Measurements from ENCODE around the gene AGBL5.

The AGBL5 gene

GRCh38 chr2:27041752-27042151, 9.7 kb upstream of the AGBL5 start:
- DNase-seq, result no peak
- no peak for TF ChIP-seq CTCF (IDR thresholded peaks at IDR 0.05)
- no peak overlapping the region for H3K4me3 Mint-ChIP-seq

GRCh38 chr2:27042159-27042661, 9.3 kb upstream of the AGBL5 start:
- Mint-ChIP-seq H3K36me3 (ENCODE audit: low read depth) (peaks cover 18% of the 10 kb centered on the region), H3K27me3 (ENCODE audit: low read depth, poor library complexity) (no peaks in the 10 kb centered on the region), H3K4me1 (peaks cover 14% of the 10 kb centered on the region), H3K9me3 (no peaks in the 10 kb centered on the region), H3K4me3 (no peak overlapping the region), H3K27ac (peak overlapping the region; percentile 36)
- TF ChIP-seq CTCF (IDR thresholded peaks at IDR 0.05), result no peak
- no peak for DNase-seq

More at GRCh38 chr2:27041752-27042151, 9.7 kb upstream of the AGBL5 start:
- Mint-ChIP-seq H3K27me3 (ENCODE audit: low read depth, poor library complexity) (no peaks in the 10 kb centered on the region), H3K4me1 (peaks cover 14% of the 10 kb centered on the region), H3K36me3 (ENCODE audit: low read depth) (peaks cover 22% of the 10 kb centered on the region), H3K9me3 (no peaks in the 10 kb centered on the region), H3K27ac (no peak overlapping the region)

GRCh38 chr2:27042985-27043634, 8.4 kb upstream of the AGBL5 start:
- Mint-ChIP-seq H3K4me1 (peaks cover 18% of the 10 kb centered on the region), H3K27ac (no peak overlapping the region), H3K9me3 (peaks cover 4% of the 10 kb centered on the region), H3K36me3 (ENCODE audit: low read depth) (peaks cover 22% of the 10 kb centered on the region), H3K27me3 (ENCODE audit: low read depth, poor library complexity) (no peaks in the 10 kb centered on the region), H3K4me3 (no peak overlapping the region)
- no peak for DNase-seq
- TF ChIP-seq CTCF (IDR thresholded peaks at IDR 0.05), result no peak

- Mint-ChIP-seq H3K27me3 (ENCODE audit: low read depth, poor library complexity) (peaks cover 14% of the 10 kb centered on the region), H3K36me3 (ENCODE audit: low read depth) (peaks cover 19% of the 10 kb centered on the region), H3K9me3 (peaks cover 15% of the 10 kb centered on the region), H3K4me1 (peaks cover 26% of the 10 kb centered on the region), H3K4me3 (peak overlapping the region; percentile 94), H3K27ac (peak overlapping the region; percentile 99)
- no peak for TF ChIP-seq CTCF (IDR thresholded peaks at IDR 0.05)
- peak; percentile 62 for DNase-seq
Observed at GRCh38 chr2:27049422-27050280, 1.8 kb upstream of the AGBL5 start.

- peaks cover 15% of the 10 kb centered on the region for H3K9me3 Mint-ChIP-seq
- peaks cover 26% of the 10 kb centered on the region for H3K36me3 Mint-ChIP-seq (ENCODE audit: low read depth)
- TF ChIP-seq CTCF (IDR thresholded peaks at IDR 0.05), result peak; percentile 40
- peaks cover 26% of the 10 kb centered on the region for H3K4me1 Mint-ChIP-seq
- H3K27me3 Mint-ChIP-seq (ENCODE audit: low read depth, poor library complexity), result peaks cover 14% of the 10 kb centered on the region
- peak overlapping the region; percentile 94 for H3K4me3 Mint-ChIP-seq
- H3K27ac Mint-ChIP-seq, result peak overlapping the region; percentile 99
- DNase-seq, result peak; percentile 93
Observed at GRCh38 chr2:27050281-27050995, 1.0 kb upstream of the AGBL5 start.
